T-helper 2 cell treated with Interferon-gamma antibody and Interleukin-4, amounts not matched to agents 5 μg/mL and 100 μg/mL, for 36 hours (primary cell): ENCODE measurements around the gene RNF130.
A peak's percentile ranks its signal among the peaks of the same experiment; 100 is the strongest.

Experiments used
- DNase-seq: peaks from one replicate; pipeline ENCODE4 v3.0.0; 2021; ENCODE audit warnings: low spot score
- H3K27ac Mint-ChIP-seq: one replicate; pipeline ENCODE4 v1.8.0; 2021; ENCODE audit warnings: mild to moderate bottlenecking, mixed read lengths
- H3K27me3 Mint-ChIP-seq: one replicate; pipeline ENCODE4 v1.8.0; 2021; ENCODE audit warnings: low read depth, mixed read lengths
- H3K36me3 Mint-ChIP-seq: one replicate; pipeline ENCODE4 v1.8.0; 2021; ENCODE audit warnings: low read depth, mixed read lengths
- H3K4me1 Mint-ChIP-seq: one replicate; pipeline ENCODE4 v1.8.0; 2021; ENCODE audit warnings: low read depth, mixed read lengths
- H3K4me3 Mint-ChIP-seq: one replicate; pipeline ENCODE4 v1.8.0; 2022; ENCODE audit warnings: mild to moderate bottlenecking, moderate library complexity, mixed read lengths
- H3K9me3 Mint-ChIP-seq: one replicate; pipeline ENCODE4 v1.8.0; 2021; ENCODE audit warnings: mixed read lengths

RNF130 gene

DNA sequence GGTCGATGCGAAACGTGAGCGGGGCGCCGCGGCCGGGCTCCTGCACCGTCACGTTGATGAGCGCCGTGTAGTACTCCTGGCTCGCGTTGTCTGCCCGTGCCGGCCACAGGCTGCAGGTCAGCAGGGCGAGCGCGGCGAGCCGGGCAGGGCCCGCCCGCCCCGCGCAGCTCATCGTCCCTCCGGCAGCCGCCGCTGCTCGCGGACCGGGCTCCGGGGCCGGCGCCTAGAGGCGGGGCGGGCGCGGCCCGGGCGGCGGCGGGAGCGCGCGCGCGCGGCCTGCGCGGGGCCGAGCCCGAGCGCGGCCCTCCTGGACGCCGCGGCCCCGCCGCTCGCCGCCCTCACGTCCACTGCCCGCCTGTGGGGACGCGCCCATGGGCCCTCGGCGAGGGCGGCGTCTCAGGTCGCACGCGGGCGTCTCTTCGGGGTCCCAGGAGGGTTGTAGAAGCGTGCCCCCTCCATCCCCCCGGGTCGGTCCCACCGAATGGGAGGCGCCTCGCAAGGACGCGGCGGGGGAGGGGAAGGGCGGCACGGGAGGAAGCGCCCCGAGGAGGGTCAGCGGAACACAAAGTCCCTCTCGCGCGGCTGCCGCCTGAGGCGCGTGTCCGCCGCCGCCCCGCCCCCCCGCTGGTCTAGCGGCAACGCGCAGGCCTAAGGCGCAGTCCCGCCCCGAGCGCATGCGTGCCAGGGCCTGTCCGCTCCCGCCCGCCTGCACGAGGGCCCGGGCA, at the start of gene RNF130:
RNF130 (minus strand) TSS at position 229 of the 725 bp plus-strand sequence; CDS start at position 172, 57 bp downstream.
- H3K27ac Mint-ChIP-seq = peak within 1 kb of the TSS; percentile 23
- H3K9me3 Mint-ChIP-seq = peaks cover 4% of the 10 kb centered on the region

DNA sequence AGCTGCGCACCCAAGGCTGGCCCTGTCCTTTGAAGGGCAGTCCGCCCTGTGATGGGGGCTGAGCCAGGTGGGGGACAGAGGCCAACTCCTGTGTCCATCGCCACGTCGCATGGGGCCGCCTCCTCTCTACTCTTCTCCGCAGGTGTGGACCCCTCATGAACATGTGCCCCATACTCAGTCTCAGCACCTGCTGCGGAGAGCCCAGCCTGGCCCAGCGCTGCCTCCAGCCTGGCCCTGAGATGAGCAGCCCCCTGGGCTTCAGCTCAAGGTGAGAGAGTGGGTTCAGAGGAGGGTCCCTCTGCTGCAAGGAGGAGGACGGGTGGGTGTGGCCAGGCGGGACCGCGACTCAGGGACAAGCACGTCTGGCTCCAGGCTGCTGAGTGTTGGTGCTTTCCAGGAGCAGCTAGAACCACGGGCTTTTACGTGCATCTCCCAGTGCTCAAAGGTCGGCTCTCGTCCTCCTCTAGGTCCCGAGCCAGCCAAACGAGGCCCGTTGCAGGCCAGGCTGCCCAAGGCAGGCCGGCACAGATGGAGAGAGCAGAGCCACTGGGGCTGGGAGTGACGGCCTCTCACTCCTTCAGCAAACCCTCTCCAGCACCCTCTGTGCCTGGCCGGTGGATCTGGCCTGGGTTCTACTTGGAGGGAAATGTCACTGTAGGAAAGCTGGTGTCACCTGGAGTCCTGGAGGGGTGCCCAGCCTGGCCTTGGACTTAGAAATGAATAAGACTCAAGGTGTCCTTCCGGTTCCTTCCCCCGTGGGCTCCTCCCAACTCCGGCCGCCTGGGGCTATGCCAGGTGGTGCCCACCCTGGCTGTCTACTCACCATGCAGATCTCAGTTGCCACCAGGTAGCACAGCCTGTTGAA, 48.9 kb upstream of the RNF130 start:
- Mint-ChIP-seq H3K27ac (no peak overlapping the region), H3K9me3 (no peaks in the 10 kb centered on the region), H3K27me3 (no peaks in the 10 kb centered on the region), H3K4me1 (no peaks in the 10 kb centered on the region), H3K36me3 (no peaks in the 10 kb centered on the region), H3K4me3 (no peak overlapping the region)
- no peak for DNase-seq

More for the DNA sequence above, at the start of gene RNF130:
- peak; percentile 87 for DNase-seq
- H3K4me3 Mint-ChIP-seq = peak within 1 kb of the TSS; percentile 81
- peaks cover 48% of the 10 kb centered on the region for H3K27me3 Mint-ChIP-seq
- peaks cover 12% of the 10 kb centered on the region for H3K4me1 Mint-ChIP-seq
- peaks cover 3% of the 10 kb centered on the region for H3K36me3 Mint-ChIP-seq

GRCh38 chr5:180119903-180120236, 48.3 kb upstream of the RNF130 start:
- DNase-seq = no peak

DNA sequence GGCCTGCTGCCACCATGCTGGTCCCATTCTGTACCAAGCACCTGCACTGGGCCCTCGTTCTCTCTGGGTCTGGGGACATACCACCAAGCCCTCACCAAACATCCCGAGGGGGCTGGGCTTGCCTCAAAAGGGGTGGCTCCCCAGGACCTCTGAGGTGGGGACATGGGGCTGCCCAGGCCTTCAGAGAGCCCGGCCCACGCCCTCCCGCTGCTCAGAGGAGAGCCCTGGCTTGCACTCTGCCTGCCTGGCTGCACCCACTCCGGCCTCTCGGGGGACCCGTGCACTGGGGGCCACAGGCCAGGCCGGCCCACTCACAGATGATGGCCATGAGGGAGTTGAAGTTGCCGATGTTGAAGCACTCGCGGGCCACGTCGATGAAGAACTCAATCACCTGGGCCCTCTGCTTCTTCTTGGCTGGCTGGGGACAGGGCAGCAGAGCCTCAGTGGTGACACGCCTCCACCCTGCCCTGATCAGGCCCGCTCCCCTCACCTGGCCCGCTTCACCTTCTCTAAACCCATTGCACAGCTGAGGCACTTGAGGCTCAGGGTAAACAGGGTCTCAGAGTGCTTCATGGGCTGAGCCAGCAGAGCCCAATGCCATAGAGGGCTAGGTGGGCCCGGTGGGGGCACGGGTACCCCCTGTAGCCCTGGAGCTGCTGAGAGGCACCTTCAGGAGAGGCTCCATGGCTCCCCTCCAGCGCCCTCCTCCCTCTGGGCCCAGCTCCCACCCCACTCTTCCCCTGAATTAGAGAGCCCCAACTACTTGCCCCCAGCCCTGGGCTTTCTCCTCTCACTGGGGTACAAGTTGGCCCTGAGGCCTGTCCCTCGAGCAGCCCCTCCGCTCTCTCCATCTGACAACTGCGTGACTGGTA, 47.7 kb upstream of the RNF130 start:
- no peak for DNase-seq
- H3K36me3 Mint-ChIP-seq = no peaks in the 10 kb centered on the region
- no peaks in the 10 kb centered on the region for H3K4me1 Mint-ChIP-seq
- no peak overlapping the region for H3K27ac Mint-ChIP-seq
- no peaks in the 10 kb centered on the region for H3K27me3 Mint-ChIP-seq
- no peak overlapping the region for H3K4me3 Mint-ChIP-seq
- no peaks in the 10 kb centered on the region for H3K9me3 Mint-ChIP-seq

More at GRCh38 chr5:180119903-180120236, 48.3 kb upstream of the RNF130 start:
- Mint-ChIP-seq H3K9me3 (no peaks in the 10 kb centered on the region), H3K4me3 (no peak overlapping the region), H3K36me3 (no peaks in the 10 kb centered on the region), H3K27me3 (no peaks in the 10 kb centered on the region), H3K4me1 (no peaks in the 10 kb centered on the region), H3K27ac (no peak overlapping the region)

GRCh38 chr5:180118391-180118791, 46.8 kb upstream of the RNF130 start:
- no peak overlapping the region for H3K4me3 Mint-ChIP-seq
- no peaks in the 10 kb centered on the region for H3K36me3 Mint-ChIP-seq
- H3K4me1 Mint-ChIP-seq = no peaks in the 10 kb centered on the region
- H3K9me3 Mint-ChIP-seq = no peaks in the 10 kb centered on the region
- DNase-seq = no peak
- no peaks in the 10 kb centered on the region for H3K27me3 Mint-ChIP-seq
- no peak overlapping the region for H3K27ac Mint-ChIP-seq

GRCh38 chr5:180117000-180117725, 45.6 kb upstream of the RNF130 start:
- H3K4me1 Mint-ChIP-seq = no peaks in the 10 kb centered on the region
- no peaks in the 10 kb centered on the region for H3K36me3 Mint-ChIP-seq
- no peak for DNase-seq
- H3K27ac Mint-ChIP-seq = no peak overlapping the region
- no peak overlapping the region for H3K4me3 Mint-ChIP-seq
- no peaks in the 10 kb centered on the region for H3K27me3 Mint-ChIP-seq
- H3K9me3 Mint-ChIP-seq = no peaks in the 10 kb centered on the region

DNA sequence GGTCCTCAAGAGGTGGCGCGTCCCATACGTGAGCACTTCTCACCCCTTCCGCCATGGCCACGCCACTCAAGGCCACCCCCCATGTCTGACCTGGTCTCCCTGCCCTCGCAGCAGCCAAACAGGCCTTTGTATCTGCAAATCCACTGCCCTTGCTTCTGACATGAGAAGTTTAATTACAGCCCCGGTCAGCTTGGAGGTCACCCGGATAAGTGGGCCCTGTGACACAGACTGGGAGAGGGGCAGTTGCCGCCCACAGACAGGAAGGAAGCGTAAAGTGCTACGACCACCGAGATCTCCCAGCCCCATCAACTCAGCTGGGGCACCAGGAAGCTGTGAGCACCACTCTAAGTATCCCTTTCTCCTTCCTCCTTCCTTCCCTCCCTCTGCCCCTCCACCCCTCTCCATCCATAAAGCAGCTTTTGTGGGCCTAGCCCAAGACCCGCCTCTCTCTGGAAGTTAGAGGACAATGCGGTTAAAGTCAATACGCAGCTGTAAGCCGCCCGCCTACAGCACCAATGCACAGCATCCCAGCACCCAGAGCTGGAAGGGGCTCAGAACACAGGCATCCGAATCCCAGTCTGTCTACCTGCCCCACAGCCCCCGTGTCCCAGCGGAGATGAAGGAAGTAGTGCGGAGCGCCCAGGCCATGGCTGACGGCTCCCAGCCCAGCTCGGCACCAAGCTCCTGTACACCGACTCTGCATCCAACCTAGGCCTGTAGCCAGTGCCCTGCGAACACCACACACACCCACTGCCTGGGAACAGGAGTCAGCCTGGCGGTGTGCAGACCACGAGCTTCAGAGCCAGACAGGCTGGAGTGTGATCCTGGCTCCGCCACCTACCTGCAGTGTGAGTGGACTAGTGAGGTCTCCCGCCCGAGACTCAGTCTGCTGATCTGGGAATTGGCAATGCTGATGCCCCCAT, 44.8 kb upstream of the RNF130 start:
- no peak for DNase-seq
- H3K4me3 Mint-ChIP-seq = no peak overlapping the region
- H3K27me3 Mint-ChIP-seq = no peaks in the 10 kb centered on the region
- H3K27ac Mint-ChIP-seq = no peak overlapping the region
- no peaks in the 10 kb centered on the region for H3K4me1 Mint-ChIP-seq
- no peaks in the 10 kb centered on the region for H3K9me3 Mint-ChIP-seq
- no peaks in the 10 kb centered on the region for H3K36me3 Mint-ChIP-seq

- Mint-ChIP-seq H3K4me1 (no peaks in the 10 kb centered on the region), H3K4me3 (no peak overlapping the region), H3K27ac (no peak overlapping the region), H3K9me3 (no peaks in the 10 kb centered on the region), H3K27me3 (no peaks in the 10 kb centered on the region), H3K36me3 (no peaks in the 10 kb centered on the region)
- no peak for DNase-seq
Observed at GRCh38 chr5:180115326-180116076, 43.9 kb upstream of the RNF130 start.

DNA sequence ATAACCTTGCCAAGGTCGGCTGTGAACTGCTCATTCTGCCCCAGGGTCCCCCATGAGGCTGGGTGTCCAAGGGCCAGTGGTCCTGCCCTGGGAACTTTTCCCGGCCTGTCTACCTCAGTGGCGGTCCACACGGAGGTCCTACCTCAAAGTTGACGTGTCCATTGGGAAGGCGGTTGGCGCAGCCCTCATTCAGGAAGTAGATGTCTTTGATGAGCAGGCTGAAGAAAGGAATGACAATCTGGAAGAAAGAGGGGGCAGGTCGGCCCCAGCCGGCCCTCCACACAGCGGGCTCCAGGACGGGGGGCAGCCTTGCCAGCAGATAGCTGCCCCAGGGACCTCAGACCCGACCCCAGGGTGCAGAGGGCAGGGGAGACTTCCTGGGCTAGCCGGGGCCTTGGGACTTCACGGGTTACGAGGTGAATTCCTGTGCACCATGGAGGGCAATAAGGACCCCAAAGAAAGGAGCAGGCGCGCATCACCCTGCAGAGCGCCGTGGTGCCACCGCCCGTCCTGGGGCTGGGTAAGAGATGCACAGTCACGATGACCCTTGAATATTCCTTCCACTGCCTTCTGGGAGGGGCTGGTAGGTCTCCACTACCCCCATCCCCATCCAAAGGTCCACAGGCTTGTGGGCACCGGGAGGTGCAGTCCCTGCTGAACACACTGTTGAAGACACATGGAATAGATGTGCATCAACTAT, 42.9 kb upstream of the RNF130 start:
- DNase-seq = no peak
- Mint-ChIP-seq H3K27ac (no peak overlapping the region), H3K27me3 (no peaks in the 10 kb centered on the region), H3K36me3 (no peaks in the 10 kb centered on the region), H3K9me3 (no peaks in the 10 kb centered on the region), H3K4me1 (no peaks in the 10 kb centered on the region), H3K4me3 (no peak overlapping the region)

- no peak for DNase-seq
- no peaks in the 10 kb centered on the region for H3K9me3 Mint-ChIP-seq
- H3K4me3 Mint-ChIP-seq = no peak overlapping the region
- H3K27ac Mint-ChIP-seq = no peak overlapping the region
- no peaks in the 10 kb centered on the region for H3K27me3 Mint-ChIP-seq
- no peaks in the 10 kb centered on the region for H3K36me3 Mint-ChIP-seq
- H3K4me1 Mint-ChIP-seq = no peaks in the 10 kb centered on the region
Observed at GRCh38 chr5:180113660-180114303, 42.2 kb upstream of the RNF130 start.

DNA sequence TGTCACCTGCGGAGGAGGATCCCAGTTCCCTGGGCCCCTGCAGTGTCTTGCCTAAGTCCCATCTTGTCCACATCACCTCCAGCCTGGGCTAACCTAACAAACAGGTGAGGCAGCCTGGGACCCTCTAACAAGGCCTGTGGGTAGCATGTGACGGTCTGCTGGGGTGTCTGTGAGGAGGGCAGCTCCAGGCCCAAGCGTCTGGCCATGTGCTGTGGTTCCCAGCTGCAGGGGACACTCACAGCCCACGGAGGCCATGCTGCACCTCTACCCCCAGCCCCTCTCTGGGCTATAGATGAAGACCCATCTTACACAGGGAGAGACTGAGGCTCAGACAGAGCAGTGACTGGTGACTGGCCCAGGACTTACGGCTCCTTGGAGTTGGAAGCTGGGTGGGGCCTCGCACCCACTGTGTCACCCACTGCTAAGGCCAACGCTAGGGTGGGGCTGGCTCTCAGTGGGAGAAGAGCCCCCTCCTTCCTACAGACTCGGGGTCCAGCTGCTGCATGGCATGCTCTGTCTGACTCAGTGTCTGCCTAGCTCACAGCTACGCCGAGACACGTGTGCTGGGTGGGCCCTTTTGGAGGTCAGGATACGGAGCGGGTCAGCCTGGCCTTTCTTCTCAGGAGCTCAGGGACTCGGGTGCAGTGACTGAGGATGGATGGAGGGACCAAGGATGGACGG, 40.8 kb upstream of the RNF130 start:
- H3K27me3 Mint-ChIP-seq = no peaks in the 10 kb centered on the region
- H3K9me3 Mint-ChIP-seq = peaks cover 6% of the 10 kb centered on the region
- no peak for DNase-seq
- no peaks in the 10 kb centered on the region for H3K36me3 Mint-ChIP-seq
- no peak overlapping the region for H3K4me3 Mint-ChIP-seq
- H3K27ac Mint-ChIP-seq = no peak overlapping the region
- no peaks in the 10 kb centered on the region for H3K4me1 Mint-ChIP-seq
